ENCODE results near the gene FHIT.

Gene FHIT

DNA sequence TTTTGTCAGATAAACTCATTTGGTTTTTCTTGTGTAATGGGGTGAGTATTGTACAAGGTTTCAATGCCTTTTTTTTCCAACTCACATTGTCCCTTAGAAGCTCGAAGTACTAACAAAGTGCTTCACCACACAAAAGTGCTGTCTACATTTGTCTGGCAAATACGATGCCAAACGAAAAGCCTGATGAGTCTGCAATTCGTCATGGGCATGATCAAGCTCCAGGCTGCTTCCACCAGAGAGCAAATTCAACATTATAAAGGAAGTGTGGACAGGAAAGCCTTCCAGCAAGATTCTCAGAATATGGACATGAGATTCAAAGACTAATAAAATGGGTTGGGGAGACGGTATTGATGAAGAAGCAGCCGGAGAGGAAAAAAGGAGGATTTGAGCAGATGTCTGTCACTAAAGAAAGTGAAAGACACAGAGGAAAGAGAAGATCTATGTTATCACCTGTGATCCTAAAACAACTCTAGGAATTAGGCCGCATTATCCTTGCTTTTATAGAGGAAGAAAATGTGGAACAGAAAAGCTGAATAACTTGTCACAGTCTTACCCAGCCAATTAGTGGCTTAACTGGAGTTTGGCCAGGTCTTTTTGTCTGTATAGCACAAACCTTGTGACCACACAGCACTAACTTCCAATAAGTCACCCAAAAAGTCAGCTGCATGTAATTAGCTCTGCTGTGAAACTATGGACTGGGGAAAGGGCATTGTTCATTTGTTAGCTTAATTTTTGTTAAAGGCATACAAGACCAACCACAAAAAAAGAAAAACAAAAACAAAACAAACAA, 494.8 kb downstream of the FHIT start:
- DNase-seq = no peak

DNA sequence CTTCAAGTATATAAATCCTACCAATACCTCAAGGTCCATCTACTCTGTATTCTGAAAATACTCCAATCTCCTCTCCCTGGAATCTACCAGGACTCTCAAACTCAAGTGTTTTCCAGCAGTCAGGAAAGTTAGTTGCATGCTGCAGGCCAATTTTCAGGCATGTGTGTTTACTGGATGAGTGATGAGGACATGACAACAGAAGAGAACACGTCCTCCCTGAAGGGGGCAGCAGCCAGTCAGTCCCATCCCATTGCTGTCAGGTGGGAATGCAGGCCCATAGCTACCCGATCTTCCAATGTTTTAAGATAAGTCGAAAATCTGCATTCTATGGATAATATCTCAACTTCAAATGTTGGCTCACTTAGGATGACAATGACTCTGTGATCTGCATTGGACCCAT, 496.2 kb downstream of the FHIT start:
- peak; percentile 11 to 36 for DNase-seq

DNA sequence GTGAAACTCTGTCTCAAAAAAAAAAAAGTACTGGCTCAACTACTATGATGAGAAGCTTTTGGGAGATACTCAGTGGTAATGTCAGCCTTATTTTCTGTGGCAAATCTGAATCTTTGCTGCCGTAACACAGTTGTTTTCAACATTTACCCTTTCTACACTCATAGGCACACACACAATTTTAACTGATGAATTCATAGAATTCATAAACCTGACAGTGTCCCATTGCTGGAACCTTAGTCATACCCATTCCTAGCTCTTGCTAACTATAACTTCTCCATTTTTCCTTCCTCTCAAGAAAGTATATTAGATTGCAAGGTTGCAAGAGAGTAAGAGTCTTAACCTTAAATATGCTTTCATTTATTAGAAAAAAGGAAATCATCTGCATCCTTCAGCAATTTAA, 496.6 kb downstream of the FHIT start:
- no peak for DNase-seq

DNA sequence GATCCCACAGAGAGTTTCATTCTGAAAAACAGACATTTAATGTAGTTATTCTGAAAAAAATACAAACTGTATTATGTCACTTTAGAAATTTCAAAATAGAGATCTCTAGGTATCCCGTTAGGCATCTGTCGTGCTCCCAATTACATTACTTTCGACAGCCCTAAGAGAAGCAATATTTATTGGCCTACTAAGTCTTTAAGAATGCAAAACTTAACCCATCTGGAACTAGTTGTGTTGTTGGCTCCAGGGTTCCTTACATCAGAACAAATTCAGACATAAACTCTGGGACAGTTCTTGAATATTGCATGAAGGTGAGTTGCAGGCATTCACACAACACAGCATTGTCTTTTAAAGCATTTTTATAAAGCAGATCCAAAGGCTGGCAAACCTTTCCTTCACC, 498.4 kb downstream of the FHIT start:
- no peak for DNase-seq

DNA sequence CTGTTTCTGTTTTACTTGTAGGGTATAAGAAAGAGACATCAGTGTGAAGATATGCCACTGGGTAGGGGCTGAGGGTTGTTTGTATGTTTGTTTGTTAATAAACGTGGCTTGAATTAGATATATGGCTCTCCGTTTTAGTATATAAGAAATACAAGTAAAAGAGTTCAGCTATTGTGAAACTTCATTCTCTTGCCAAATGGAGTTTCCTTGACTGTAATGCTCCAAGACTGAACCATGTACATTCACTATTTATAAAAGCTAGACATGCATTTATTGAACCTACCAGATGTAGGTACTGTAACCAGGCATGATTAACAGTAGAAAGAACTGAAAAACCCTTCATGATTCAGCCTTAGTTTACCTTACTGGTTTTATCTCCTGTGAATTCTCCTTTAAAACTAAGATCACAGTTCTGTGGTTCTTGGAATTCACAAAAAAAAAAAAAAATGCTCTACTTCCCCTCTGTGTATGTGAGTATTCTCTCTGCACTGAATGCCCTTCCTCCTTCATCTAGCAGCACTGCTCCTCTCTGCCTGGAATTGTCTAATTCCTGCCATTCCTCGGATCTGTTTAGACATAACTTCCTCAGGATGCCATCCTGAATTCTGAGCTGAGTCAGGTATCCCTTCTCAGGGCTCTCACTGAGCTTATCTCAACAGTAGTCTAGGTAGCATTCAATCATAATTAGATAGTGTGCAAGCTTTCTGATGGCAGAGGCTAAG, 504.4 kb downstream of the FHIT start:
- DNase-seq = no peak

DNA sequence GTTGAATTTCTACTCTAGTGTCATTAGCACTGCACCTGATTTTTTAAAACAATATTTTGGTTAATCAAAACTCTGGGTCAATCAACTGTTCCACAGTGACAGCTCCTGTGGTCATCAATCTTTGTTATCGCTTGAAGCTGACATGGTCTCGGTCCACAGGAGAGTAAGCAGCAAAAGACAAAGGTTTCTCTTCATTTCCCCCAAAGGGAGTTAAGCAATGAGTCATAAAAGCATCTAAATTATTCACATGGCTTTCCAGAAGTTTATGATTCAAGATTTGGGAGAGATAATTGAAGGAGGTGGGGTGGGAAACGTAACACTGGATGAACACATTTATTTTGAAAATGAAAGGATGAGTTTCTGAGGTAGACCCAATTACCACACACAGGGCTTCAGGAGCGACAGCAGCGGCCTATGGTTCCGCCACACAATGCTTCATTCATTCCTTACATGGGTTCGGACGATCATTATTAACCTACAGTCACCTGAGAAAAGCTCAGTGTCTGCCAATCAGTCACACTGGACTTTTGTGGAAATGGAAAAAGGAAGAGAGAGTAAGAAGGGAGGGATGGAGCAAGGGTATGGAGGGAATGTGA, 505.1 kb downstream of the FHIT start:
- no peak for DNase-seq

DNA sequence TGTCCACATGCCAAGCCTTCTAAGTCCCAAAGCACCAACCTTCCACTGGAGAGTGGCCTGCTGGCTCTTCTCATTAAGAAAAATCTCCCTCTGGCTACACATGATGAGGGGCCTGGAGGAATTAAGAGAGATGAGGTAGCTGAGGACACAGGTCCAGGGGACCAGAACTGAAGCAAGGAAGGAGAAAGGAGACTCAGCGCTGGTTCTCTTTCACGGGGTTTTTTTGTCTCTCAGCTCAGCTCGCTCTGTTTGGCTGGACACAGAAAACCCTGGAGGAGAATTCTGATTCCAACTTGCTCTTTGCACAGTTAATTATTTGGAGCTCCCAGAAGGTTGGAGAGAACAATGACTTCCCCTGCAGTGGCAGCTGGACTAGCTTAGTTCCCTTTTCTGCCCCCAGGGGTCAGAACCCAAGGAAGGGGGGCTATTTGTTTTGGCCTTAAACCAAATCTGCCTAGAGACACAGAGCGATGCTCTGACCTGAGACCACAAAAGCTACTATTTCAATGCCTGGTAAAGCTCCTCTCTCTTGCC, 507.6 kb downstream of the FHIT start:
- DNase-seq = no peak

DNA sequence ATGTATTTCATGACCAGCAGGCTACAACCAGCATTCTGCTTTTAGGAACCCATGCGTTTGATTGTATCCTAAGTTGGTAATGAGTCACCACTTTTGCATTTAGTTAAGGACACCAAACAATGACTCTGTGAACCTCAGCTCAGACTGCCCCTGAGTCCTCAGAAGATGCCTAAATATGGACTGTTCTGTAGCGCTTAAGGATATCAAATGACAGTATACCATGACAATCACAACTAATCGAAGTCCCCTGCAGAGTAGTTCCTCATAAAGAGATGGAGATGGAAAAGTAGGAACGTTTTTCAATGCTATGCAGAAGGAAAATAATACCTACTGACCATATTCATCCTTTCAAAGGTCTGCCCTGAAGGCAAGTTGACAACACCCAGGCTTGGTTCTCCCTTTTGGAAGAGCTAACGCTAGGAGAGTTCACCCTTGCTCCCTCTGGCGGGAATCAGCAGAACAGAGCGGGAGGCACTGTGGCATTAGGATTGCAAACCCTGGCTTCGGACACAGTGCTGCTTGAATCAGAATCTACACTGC, 508.6 kb downstream of the FHIT start:
- no peak for DNase-seq

DNA sequence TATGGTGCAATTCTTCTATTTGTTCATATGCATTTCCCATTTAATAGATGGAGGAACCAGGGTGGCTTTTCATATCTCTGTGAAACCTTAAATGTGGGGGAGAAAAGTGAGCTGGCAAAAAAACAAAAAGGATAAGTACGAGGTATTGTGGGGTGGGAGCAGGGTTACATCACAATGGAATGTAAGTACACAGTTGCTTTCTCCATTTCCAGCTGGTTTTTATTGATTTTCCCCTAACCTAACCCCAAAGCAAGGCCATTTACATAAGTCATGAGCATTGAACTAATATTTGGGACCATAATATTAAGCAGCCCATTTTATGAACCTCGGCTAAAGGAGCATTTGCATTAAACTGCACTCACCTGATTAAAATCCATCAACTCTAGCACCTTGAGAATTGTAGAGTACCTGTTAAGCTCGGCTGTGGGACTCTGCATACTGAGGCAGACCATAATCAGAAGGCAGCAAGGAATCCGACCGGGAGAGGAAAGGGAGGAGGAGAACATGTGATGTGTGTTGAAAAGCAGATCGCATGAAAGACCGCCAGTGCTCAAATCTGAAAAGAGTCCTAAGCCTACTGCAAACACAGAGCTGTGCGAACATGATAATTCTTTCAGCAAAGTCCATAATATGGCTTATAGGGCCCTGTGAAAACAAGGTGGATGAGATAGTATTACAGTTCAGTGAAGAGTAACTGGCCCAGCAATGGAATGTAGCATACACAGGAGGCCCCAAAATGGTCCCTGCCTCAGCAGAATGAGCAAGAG, 513.4 kb downstream of the FHIT start:
- no peak for DNase-seq

DNA sequence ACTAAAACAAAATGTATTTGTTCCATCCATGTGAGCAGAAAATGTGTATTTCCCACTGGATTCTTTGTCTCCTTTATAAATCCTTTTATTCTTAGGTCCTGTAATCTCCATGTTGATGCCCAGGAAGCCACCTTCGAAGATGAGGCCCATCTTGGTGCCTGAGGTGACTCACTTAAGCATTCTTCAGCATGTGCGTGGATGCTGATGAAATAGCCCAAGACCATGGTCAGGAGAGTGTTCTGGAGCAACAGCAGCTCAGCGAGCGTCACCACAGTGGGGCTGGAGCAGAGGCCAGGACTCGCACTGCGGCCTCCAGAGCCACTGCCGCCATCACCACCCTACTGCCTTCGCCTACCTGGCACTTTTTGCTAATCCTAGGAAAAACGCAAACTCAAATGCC, 520.9 kb downstream of the FHIT start:
- no peak for DNase-seq

DNA sequence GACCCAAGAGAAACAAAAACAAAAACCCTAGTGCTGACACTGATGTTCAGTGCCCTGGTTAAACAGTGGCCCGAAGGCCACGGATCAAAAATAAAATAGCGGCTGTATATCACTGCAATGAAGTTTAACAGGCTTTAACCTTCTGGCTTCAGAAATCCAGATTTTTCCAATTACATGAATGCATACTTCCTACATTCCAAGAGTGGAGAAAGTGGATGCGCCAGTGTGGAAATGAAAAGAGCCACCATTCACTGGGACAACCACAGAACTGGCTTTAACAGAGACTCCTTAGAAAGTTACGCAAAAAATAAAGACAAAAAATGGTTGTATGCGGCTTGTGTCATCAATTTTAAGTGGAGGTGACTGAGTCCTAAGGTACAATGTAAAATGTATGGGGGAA, 522.2 kb downstream of the FHIT start:
- DNase-seq = no peak

DNA sequence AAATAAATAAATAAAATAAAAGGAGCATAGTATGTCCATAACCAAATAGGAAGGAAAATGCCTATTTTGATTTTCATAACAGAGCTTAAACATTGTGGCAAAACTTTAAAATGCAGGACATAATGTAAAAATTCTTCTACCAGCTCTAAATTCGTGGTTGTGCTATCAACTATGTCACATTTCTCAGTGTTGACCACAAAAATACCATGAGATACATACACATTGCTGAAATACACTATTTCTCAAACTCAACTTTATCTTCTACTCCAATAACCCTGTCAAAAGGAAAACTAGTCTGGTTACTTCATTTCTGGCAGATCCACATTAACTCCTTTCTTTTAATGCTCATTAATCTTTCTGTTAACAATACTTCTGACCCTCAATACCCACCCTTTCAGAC, 523.2 kb downstream of the FHIT start:
- no peak for DNase-seq

DNA sequence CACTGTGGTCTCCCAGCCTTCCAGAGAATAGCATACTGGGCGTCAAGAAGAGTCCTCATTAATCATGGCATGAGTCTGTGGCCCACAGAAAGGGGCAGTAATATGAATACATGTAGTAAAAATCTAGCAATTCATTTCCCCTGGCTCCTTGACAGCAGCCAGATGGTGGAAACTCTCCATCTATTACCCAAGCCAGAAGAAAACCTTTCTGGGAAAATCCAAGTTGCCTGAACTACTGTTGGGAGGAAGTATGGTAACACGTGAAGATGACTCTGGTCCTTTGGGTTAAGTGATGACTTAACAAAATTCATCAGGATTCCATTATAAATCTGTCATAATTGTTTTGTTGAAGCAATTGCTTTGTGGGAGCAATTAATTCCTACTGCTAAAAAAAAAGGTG, 530.5 kb downstream of the FHIT start:
- no peak for DNase-seq

DNA sequence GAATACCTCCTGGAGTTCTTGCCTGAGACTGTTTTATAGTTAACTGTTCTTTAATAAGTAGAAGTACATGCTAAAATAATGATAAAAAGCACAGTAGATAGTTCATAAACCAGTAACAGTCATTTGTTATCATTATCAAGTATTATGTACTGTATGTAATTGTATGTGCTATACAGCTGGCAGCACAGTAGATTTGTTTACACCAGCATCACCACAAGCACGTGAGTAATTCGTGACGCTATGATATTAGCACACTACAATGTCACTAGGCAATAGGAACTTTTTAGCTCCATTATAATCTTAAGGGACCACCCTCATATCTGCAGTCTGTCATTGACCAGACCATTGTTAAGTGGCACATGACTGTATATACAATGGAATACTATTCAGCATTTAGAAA, 534.7 kb downstream of the FHIT start:
- DNase-seq = no peak

DNA sequence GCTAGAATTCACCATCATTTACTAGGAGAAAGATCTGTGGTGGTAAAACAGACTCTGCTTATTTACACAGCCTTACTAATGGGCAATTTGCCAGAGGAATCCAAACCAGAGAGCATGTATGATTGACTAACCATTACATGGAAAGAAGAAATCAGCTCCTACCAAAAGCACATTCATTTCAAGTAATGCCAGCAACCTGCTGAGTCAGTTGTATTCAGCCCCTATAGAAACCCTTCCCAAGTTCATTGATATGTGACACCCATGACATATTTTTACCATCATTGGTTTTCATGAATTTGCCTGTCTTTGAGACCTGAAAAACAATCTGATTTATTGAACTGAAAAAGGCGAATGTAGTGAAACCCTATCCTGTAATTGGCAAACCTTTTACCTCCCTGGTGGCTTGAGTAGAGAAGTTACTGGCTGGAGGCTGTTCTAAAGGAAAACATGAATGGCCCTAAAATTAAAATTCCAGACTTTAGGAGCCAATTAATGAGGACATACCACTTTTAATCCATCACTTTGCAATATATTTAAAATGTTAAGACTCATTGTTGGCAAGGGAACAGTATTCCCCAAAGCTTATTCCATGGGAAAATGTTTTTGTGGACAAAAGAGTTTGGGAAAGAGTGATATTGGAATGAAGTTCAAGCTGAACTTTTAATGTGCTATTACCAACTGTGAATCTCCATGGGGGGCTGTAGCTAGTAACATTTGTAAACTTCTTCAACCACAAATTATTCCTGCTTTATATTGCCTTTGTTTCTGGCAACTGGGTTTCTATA, 542.9 kb downstream of the FHIT start:
- no peak for DNase-seq

DNA sequence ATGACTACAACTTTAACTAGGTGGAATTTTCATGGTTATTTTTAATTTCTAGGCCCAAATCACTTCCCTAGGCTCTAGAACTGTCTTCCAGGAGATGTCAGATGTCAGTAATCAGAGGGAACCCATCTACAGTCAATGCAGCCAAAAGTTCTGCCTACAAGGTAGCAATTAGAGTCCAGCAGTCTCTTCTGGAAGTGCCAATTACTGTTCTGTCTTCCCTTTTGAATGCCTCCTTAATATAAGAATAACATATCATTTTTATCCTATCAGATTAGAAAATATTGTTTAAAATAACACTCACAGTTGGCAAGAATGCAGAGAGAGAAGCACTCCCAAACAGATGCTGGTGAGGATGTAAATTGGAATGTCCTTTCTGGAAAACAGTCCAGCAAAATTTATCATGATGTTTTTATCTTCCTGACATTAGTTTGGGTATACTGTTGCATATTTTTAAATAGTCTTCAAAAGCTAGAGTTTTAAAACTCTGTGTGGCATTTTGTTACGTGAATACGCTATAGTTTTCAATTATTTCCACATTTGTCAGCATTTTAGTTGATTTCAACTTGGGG, 543.7 kb downstream of the FHIT start:
- DNase-seq = no peak

DNA sequence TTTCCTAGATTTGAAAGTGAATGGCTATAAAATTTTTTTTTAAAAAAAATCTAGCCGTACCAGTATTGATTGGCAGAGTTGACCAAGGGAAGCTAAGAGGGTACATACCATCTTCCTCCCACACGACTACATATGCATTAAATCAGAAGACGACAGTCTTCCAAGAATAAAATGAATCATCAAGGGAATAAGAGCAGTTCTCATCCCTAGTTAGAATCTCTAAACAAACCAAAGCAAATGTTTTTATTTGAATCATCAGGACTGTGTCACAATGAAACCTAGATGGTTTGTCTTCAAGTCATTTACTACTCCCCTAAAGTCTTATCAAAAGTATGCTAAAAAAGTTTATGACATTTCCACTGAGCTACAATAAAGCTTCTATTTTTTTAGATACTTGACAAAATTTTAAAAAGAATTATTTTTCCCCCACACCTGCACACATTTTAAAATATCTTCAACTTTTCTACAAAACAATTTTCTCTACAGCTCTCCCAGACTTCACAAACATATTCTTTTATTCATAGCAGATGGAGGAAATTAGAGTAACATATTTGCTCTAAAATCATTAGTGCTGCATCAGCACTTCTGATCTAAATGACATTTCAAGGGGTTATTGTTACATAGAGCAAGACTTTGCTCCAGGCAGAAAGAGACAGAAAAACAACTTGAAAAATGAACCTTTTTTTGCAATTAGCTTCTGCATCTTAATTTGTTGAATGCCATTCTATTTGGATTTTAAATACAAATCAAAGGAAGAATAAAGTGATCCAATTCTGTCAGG, 547.1 kb downstream of the FHIT start:
- DNase-seq = no peak

DNA sequence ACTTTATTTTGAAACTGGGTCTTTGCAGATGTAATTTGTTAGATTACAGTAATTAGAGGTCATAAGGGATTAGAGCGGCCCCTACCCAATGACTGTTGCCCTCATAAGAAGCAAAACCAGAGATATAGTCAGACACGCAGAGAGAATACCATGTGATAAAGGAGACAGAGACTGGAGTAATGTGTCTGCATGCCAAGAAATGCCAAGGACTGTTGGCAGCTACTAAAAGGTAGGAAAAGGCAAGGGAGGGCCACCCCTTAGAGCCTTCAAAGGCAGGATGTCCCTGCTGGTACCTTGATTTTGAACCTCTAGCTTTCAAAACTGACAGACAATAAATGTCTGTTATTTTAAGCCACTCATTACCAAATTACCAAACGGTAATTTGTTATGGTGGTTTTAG, 548.2 kb downstream of the FHIT start:
- DNase-seq = no peak

DNA sequence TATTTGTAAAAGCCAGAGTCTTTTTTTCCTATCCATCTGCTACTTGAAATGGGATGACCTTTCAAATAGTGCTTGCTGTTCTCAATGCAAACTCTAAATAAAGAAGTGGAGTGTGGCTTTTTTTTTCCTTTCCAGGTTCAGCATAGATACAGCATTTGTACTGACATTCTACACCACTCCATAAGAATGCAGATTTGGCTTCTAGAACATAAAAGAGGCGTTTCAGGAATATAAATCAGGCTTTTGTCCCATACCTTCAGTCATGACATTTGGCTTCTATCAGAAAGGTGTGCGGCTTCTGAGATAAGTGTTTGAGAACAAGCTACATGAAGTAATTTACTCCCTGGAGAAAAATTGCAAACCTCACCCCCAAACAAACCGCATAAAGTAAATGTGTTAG, 553.1 kb downstream of the FHIT start:
- no peak for DNase-seq

DNA sequence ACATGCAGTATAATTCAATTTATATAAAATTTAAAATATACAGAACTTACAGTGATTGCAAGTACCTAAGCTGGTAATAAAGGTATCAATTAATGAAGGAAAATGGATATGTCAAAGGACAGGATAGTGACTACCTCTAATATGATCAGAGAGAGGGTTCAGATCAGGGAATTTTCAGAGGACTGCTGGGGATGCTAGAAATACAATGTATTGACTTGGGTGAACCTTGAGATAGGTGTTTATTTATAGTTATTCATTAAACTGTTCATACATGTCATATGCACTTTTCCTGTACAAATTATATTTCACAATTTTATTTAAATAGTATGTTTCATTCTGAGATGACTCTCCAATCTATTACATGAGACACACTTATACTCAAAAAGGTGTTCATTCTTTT, 554.1 kb downstream of the FHIT start:
- no peak for DNase-seq

Measured in NCI-H524 (cell line).